Activated T-cell treated with anti-CD3 and anti-CD28 coated beads, Interleukin-2, amount 50 U/mL, for 24 hours (primary cell): Measurements from ENCODE around the gene GALNT2.

ENCODE experiments used
- DNase-seq: peaks from one replicate; pipeline ENCODE4 v3.0.0-alpha.2; 2020
- H3K27ac Mint-ChIP-seq: 2 replicates; pipeline ENCODE4 v1.8.0; 2020; ENCODE audit warnings: mild to moderate bottlenecking, mixed read lengths
- H3K27me3 Mint-ChIP-seq: 2 replicates; pipeline ENCODE4 v1.8.0; 2020; ENCODE audit warnings: mixed read lengths
- H3K36me3 Mint-ChIP-seq: 2 replicates; pipeline ENCODE4 v1.8.0; 2020; ENCODE audit warnings: low read depth, mixed read lengths
- H3K4me1 Mint-ChIP-seq: 2 replicates; pipeline ENCODE4 v1.8.0; 2020; ENCODE audit warnings: low read depth, mixed read lengths
- H3K4me3 Mint-ChIP-seq: 2 replicates; pipeline ENCODE4 v1.8.0; 2020; ENCODE audit warnings: mild to moderate bottlenecking, moderate library complexity, mixed read lengths
- H3K9me3 Mint-ChIP-seq: 2 replicates; pipeline ENCODE4 v1.8.0; 2020; ENCODE audit warnings: mixed read lengths

Gene GALNT2

DNA sequence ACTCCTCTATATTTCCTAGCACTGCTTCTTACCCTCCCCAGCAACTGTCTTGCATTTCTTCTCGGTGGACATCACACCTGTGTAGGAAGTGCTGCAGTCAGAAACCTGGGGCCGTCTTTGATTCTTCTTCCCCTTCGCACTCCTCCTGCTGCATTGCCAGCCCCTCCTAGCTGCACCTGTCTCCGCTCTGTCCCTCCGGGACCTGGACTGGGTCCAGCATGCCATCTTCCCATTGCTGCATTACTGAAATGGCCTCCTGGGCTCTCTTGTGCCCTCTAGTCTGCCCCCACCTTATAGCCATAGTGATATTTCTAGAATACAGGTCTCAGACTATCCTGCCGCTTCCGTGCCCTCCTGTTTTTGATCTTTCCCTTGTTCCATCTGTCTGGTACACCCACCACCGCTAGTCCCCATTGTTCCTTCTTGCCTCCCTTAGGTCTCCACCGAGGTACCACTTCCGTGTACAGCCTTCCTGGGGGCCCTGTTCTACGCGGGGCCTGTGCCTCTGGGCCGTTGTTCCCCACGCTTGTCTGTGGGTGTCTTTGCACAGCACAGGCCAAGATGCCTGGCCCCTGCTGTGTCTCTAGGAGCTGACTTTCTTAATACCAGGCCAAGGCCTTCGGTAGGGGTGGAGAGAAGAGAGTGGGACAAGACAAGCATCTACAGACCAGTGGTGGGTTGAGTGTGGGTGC, 107.6 kb downstream of the GALNT2 start:
- no peaks in the 10 kb centered on the region for H3K9me3 Mint-ChIP-seq
- H3K27ac Mint-ChIP-seq, result peak overlapping the region; percentile 5
- no peak overlapping the region for H3K4me3 Mint-ChIP-seq
- no peaks in the 10 kb centered on the region for H3K27me3 Mint-ChIP-seq
- no peak for DNase-seq
- peaks cover 62% of the 10 kb centered on the region for H3K4me1 Mint-ChIP-seq
- H3K36me3 Mint-ChIP-seq, result peaks cover 31% of the 10 kb centered on the region

DNA sequence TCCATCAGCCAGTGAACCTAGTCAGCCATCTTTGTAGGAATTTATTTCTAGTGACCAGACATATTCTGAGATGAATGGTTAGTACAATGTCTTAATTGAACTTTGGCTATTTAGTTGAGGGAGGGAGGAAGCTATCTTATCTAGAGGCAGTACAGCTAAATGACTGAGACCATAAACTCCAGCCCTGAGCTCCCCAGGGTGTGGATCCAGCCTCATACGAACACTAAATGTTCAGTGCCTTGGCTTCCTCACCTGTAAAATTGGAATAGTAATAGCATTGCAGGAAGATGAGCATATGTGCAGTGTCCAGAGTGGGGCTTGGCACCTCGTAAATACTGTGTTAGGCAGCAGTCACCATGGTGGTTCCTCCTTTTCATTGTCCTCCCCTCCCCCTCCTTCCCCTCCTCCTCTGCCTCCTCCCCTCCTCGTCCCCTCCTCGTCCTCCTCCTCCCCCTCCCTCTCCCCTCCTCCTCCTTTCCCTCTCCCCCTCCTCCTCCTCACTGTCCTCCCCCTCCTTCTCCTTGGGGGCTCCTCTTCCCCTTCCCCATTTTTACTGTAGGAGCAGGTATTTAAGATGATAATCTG, 108.2 kb downstream of the GALNT2 start:
- DNase-seq, result no peak
- peaks cover 56% of the 10 kb centered on the region for H3K4me1 Mint-ChIP-seq
- H3K9me3 Mint-ChIP-seq, result no peaks in the 10 kb centered on the region
- no peak overlapping the region for H3K4me3 Mint-ChIP-seq
- H3K27me3 Mint-ChIP-seq, result no peaks in the 10 kb centered on the region
- H3K36me3 Mint-ChIP-seq, result peaks cover 37% of the 10 kb centered on the region
- H3K27ac Mint-ChIP-seq, result no peak overlapping the region

- Mint-ChIP-seq H3K4me1 (peaks cover 50% of the 10 kb centered on the region), H3K9me3 (no peaks in the 10 kb centered on the region), H3K27ac (no peak overlapping the region), H3K27me3 (no peaks in the 10 kb centered on the region), H3K4me3 (no peak overlapping the region), H3K36me3 (peaks cover 40% of the 10 kb centered on the region)
- no peak for DNase-seq
These were observed 108.8 kb downstream of the GALNT2 start for GRCh38 chr1:230175839-230176238.

DNA sequence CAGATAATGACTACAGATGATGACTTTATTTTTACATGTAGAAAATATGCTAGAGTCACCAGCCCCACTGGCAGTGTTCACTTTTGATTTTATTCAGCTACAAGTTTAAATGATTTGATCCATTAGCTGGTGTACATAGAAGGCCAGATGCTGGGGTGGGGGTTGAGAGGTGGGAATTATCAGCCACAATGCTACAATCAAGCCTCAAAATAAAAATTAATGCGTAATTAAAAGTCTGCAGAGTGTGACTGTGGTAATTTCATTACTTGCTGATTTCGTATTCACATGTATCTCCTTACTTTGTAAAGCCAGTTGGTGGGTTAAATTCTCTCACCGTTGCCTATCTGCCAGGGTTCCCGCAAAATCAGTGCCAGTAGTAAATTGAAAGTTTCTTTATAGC, 109.3 kb downstream of the GALNT2 start:
- H3K9me3 Mint-ChIP-seq, result no peaks in the 10 kb centered on the region
- no peak for DNase-seq
- no peaks in the 10 kb centered on the region for H3K27me3 Mint-ChIP-seq
- no peak overlapping the region for H3K4me3 Mint-ChIP-seq
- H3K4me1 Mint-ChIP-seq, result peaks cover 50% of the 10 kb centered on the region
- peaks cover 45% of the 10 kb centered on the region for H3K36me3 Mint-ChIP-seq
- H3K27ac Mint-ChIP-seq, result no peak overlapping the region

GRCh38 chr1:230176871-230177411, 109.9 kb downstream of the GALNT2 start:
- H3K4me3 Mint-ChIP-seq, result no peak overlapping the region
- peaks cover 49% of the 10 kb centered on the region for H3K4me1 Mint-ChIP-seq
- no peaks in the 10 kb centered on the region for H3K9me3 Mint-ChIP-seq
- no peak for DNase-seq
- H3K27ac Mint-ChIP-seq, result peak overlapping the region; percentile 51
- no peaks in the 10 kb centered on the region for H3K27me3 Mint-ChIP-seq
- peaks cover 51% of the 10 kb centered on the region for H3K36me3 Mint-ChIP-seq

- Mint-ChIP-seq H3K4me3 (no peak overlapping the region), H3K4me1 (peaks cover 47% of the 10 kb centered on the region), H3K27me3 (no peaks in the 10 kb centered on the region), H3K36me3 (peaks cover 63% of the 10 kb centered on the region), H3K27ac (no peak overlapping the region), H3K9me3 (no peaks in the 10 kb centered on the region)
- no peak for DNase-seq
These were observed 112.2 kb downstream of the GALNT2 start for GRCh38 chr1:230179249-230179648.

DNA sequence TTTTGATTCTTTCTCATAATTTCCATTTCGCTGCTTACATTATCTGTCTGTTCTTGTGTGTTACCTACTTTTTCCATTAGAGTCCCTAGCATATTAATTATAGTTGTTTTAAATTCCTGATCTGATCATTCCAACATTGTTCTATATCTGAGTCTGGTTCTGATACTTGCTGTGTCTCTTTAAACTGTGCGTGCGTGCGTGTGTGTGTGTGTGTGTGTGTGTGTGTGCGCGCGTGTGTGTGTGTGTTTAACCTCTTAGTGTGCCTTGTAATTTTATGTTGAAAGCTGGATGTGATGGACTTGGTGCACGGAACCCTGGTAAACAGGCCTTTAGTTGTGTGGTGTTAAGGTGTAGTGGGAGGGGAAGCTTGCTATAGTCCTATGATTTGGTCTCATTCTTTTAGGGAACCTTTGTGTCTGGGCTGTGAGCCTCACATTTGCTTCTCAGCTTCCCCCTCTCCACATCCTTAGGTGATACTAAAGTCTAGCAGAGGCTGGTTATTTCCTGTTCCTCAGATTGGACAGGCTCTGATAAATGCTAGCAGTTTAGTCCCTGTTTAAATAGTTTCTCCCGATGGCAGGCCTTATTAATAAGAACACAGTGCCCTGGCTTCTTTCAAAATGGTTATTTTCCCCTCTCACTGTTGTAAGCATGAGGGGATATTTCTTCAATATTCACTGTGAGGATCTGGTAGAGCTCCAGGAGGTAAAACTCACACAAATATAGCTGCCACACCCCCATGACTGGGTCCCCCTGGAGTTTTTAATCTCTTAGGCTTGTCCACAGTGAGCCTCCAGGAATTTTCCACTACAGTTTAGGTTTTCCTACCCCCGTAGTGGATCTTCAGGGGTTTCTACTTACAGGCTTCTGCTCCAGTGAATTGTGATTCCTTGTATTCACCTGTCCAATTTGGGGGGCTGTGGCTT, 118.3 kb downstream of the GALNT2 start:
- H3K27ac Mint-ChIP-seq, result peak overlapping the region; percentile 90
- peaks cover 93% of the 10 kb centered on the region for H3K36me3 Mint-ChIP-seq
- H3K27me3 Mint-ChIP-seq, result no peaks in the 10 kb centered on the region
- DNase-seq, result no peak
- H3K4me1 Mint-ChIP-seq, result peaks cover 63% of the 10 kb centered on the region
- peaks cover 4% of the 10 kb centered on the region for H3K9me3 Mint-ChIP-seq
- no peak overlapping the region for H3K4me3 Mint-ChIP-seq

- H3K36me3 Mint-ChIP-seq, result peaks cover 93% of the 10 kb centered on the region
- peak; percentile 41 for DNase-seq
- peaks cover 4% of the 10 kb centered on the region for H3K9me3 Mint-ChIP-seq
- peaks cover 64% of the 10 kb centered on the region for H3K4me1 Mint-ChIP-seq
- no peaks in the 10 kb centered on the region for H3K27me3 Mint-ChIP-seq
- peak overlapping the region; percentile 13 for H3K4me3 Mint-ChIP-seq
- H3K27ac Mint-ChIP-seq, result peak overlapping the region; percentile 90
These were observed 119.2 kb downstream of the GALNT2 start for GRCh38 chr1:230186003-230186863.

DNA sequence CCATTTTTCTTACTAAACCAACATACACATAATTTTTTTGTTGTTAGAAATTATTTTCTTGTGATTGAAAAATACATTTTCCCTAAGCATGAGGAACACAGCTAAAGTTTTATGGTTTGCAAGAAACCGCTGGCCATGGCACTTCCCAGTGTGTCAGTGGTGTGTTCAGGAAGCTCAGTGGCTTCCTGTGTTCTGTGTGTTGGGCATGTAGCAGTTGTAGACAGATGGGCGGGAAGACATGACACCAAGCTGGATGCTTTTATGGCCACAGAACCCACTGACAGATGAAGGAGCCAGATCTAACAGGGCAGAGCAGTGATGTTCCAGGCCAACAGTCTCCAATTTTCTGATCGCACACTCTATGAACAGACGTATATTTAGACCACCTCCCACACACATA, 119.8 kb downstream of the GALNT2 start:
- H3K4me1 Mint-ChIP-seq, result peaks cover 63% of the 10 kb centered on the region
- no peak overlapping the region for H3K4me3 Mint-ChIP-seq
- no peaks in the 10 kb centered on the region for H3K27me3 Mint-ChIP-seq
- H3K9me3 Mint-ChIP-seq, result peaks cover 4% of the 10 kb centered on the region
- no peak for DNase-seq
- peaks cover 87% of the 10 kb centered on the region for H3K36me3 Mint-ChIP-seq
- peak overlapping the region; percentile 27 for H3K27ac Mint-ChIP-seq

DNA sequence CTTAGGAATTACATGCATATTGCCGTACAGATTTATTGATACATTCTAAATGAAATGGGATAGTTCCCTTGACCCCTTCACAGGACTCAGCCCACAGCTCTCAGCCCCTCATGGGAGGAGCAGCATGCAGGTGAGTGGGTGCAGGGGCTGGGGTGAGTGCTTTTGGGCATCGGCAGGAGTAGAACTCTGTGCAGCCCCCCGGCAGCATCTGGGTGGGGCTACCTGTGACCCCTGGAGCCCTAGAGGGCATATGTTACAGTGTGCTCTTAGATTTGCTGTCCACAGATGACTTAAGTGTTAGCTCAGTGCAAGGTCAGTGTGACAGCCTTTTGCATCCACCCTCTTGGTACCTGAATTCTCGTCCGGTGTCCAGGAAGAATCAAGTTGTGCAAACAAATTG, 120.3 kb downstream of the GALNT2 start:
- no peak overlapping the region for H3K4me3 Mint-ChIP-seq
- no peaks in the 10 kb centered on the region for H3K27me3 Mint-ChIP-seq
- H3K36me3 Mint-ChIP-seq, result peaks cover 85% of the 10 kb centered on the region
- peak overlapping the region; percentile 27 for H3K27ac Mint-ChIP-seq
- peaks cover 64% of the 10 kb centered on the region for H3K4me1 Mint-ChIP-seq
- peaks cover 4% of the 10 kb centered on the region for H3K9me3 Mint-ChIP-seq
- no peak for DNase-seq

GRCh38 chr1:230188826-230189225, 121.8 kb downstream of the GALNT2 start:
- Mint-ChIP-seq H3K36me3 (peaks cover 88% of the 10 kb centered on the region), H3K4me1 (peaks cover 63% of the 10 kb centered on the region), H3K27me3 (no peaks in the 10 kb centered on the region), H3K9me3 (peaks cover 4% of the 10 kb centered on the region), H3K4me3 (no peak overlapping the region), H3K27ac (no peak overlapping the region)
- no peak for DNase-seq

- Mint-ChIP-seq H3K27me3 (no peaks in the 10 kb centered on the region), H3K9me3 (peaks cover 4% of the 10 kb centered on the region), H3K4me3 (no peak overlapping the region), H3K27ac (no peak overlapping the region), H3K4me1 (peaks cover 60% of the 10 kb centered on the region), H3K36me3 (peaks cover 87% of the 10 kb centered on the region)
- DNase-seq, result no peak
These were observed 122.3 kb downstream of the GALNT2 start for GRCh38 chr1:230189341-230189740.

DNA sequence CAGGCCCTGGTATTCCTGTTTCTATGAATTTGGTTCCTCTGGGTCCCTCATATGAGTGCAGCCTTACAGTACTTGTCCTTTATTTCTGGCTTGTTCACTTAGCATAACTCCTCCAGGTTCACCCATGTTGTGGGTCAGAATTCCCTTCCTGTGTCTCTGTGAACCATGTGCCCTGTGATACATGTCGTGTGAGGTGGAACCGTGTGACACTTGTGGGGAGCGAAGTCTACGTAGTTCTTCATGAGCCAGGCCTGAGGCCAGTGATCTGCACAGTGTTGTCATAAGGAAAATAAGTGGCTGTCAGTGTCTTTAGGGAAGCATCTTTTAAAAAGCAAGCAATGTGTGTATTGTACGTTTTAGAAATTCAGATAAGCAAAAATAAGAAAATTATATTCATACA, 122.8 kb downstream of the GALNT2 start:
- H3K4me1 Mint-ChIP-seq, result peaks cover 55% of the 10 kb centered on the region
- H3K9me3 Mint-ChIP-seq, result no peaks in the 10 kb centered on the region
- peaks cover 86% of the 10 kb centered on the region for H3K36me3 Mint-ChIP-seq
- no peaks in the 10 kb centered on the region for H3K27me3 Mint-ChIP-seq
- no peak overlapping the region for H3K27ac Mint-ChIP-seq
- no peak for DNase-seq
- no peak overlapping the region for H3K4me3 Mint-ChIP-seq
